Renal cortex interstitium (tissue), 11 donors: ENCODE measurements around the gene C9orf152. TPM values are rescaled to one million over a fixed set of nuclear protein-coding genes. Genes with fewer than 3 reads are reported as not detected.

Experiments
- DNase-seq, 11 donors: peaks; one replicate each; pipeline ENCODE4 v3.0.0-alpha.2; 2013; ENCODE audit warnings: low read depth in 9 of 11, low spot score in 4 of 11; ENCODE audit errors: extremely low read depth in 1 of 11
- polyA plus RNA-seq, 3 donors: library from polyadenylated mRNA; unstranded; fragments of 120-200 nt; gene quantifications; one replicate each; pipeline ENCODE4 v1.2.1, GENCODE V29; 2013; ENCODE audit not compliant: insufficient read length in 3 of 3

Gene C9orf152
- polyA plus RNA-seq, 3 donors: 0.30 to 0.69 (median 0.57) TPM

DNA sequence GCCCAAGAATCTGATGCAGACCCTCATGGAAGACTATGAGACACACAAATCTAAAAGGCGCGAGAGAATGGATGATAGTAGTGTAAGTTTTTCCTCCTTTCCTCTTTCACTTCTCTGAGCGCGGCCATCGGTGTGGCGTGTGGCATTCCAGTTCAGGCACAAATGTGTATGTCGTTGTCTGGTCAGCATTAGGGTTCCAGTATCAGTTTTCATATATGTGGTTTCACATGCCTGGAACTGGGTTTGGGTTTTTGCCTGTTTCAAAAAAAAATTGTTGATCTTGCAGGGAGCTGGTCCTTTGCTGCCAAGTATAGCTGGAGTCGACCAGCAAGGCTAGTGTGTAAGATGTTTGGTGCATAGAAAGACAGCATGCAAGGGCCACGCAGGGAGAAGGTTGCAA is 51.5 kb downstream of the C9orf152 start:
- no peak for DNase-seq

DNA sequence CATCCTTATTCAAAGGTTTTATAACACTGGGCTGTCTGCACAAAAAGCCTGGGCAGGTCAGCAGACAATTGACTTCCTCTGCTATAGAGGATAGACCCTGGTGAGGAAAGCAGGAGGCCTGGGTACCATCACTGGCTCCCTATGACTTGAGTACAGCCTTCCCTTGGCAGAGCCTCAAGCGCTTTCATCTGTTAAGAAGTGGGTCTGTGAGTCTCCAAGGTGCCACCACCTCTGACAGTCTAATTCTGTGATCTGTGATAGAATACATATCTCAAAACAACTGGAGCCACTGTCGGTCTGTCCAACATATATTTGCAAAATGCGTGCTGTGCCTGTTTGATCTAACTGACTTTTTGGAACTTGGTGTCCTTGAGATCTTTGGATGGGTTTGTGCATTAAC is 52.2 kb downstream of the C9orf152 start:
- DNase-seq: no peak

DNA sequence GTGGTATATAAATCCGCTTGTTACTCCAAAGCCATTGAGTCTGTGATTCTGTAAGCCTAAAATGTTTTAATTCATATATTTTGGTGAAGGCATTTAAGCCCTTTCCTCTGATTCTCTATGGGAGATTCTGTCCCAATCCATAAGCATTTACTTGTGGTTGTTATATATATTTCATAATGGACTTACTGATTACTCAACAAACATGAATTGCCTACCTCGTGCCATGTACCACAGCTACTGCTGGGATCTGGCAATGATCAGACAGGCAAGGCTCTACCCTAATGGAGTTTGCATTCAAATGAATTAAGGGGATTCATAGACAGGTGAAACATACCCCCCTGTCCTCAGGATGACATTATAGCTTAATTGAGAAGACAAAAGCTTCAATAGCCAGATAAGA is 54.5 kb downstream of the C9orf152 start:
- no peak for DNase-seq

DNA sequence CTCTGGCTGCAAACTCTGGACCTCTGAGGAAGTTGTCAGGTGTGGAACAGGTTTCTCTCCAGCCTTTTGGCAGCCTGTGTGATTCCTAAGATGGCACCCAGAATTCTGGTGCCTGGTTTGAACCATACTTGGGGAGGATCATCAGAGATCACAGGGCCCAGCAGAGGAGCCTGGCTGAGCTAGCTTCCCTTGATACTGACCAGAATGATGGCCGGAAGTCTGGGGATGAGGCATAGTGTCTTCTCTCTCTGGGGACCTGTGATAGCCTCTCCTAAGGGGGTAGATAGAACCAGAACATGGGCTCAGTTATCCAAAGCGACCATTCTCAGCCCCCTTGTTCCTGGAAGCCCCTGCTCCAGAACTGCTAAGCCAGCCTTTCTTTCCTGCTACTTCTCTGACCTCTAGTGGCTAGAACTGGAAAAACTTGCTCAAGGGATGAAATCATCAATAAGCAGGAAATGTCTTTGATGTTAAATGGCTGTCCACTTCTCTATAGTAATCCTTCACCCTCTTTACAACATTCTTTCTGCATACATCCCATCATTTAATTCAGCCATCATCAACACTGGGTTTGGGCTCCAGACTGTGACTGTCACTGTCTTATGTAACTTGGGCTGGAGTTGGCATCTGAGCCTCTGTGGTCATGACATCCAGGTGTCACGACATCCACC is 55.1 kb downstream of the C9orf152 start:
- DNase-seq: peak in 3 of 11 donors; percentile 37 to 65 (median 50)

Other genes with a start within 250 kb of the C9orf152 start
- 100 to 1,000 TPM; 208 to 240 (median 208) TPM for gene TXN, start 48.3 kb upstream of the C9orf152 start, polyA plus RNA-seq
- gene TXNDC8, start 129.7 kb upstream of the C9orf152 start, polyA plus RNA-seq: not detected